ENCODE measurements around the gene LEFTY1.

GRCh38 chr1:225930566-225930965, 41.6 kb upstream of the LEFTY1 start:
- no peak for TF ChIP-seq POLR2AphosphoS5 (IDR thresholded peaks at IDR 0.05; ENCODE audit: low read depth)
- no peak for TF ChIP-seq CTCF (IDR thresholded peaks at IDR 0.05; ENCODE audit: insufficient read depth, low read length)
- TF ChIP-seq REST (IDR thresholded peaks at IDR 0.05; ENCODE audit: insufficient replicate concordance, low read depth) = no peak
- TF ChIP-seq SPI1 (IDR thresholded peaks at IDR 0.05; ENCODE audit: borderline replicate concordance, low read depth) = no peak
